BJ (cell line): ENCODE data around the gene UGT1A1. TPM values are rescaled to one million over a fixed set of nuclear protein-coding genes. Genes with fewer than 3 reads are reported as not detected.
"Not testable (repeated sequence)": the region's sequence is repeated elsewhere in the genome, so short reads cannot be mapped to it uniquely, and the experiment has no call there.

ENCODE experiments used
- CTCF ChIA-PET: fragments of 350-600 bp; formaldehyde crosslinking; extraction: SDS; loops from one replicate; lab custom pipeline; 2021; ENCODE audit warnings: antibody characterized with exemption, inconsistent platforms; lab: Yijun Ruan, JAX
- POLR2A ChIA-PET: fragments of 300-600 bp; sonication (Branson Sonifier 250); formaldehyde crosslinking; extraction: SDS; loops from one replicate; lab custom pipeline; 2021; ENCODE audit warnings: antibody characterized with exemption; lab: Charles Lee
- DNase-seq: peaks from one replicate; pipeline ENCODE4 v3.0.0-alpha.2; 2011; ENCODE audit warnings: low read depth
- H3K27me3 ChIP-seq: 2 replicates; pipeline ENCODE4 v1.6.0; 2011; ENCODE audit warnings: low read length; ENCODE audit not compliant: control insufficient read depth, insufficient read depth
- H3K36me3 ChIP-seq: 2 replicates; pipeline ENCODE4 v1.5.1; 2011; ENCODE audit warnings: low read length; ENCODE audit not compliant: control insufficient read depth, insufficient read depth
- H3K4me3 ChIP-seq: 2 replicates; pipeline ENCODE4 v1.5.1; 2011; ENCODE audit warnings: low read depth, mild to moderate bottlenecking, control low read depth, low read length
- CTCF ChIP-seq: IDR thresholded peaks from 2 replicates; pipeline ENCODE4 v1.5.1; 2011; ENCODE audit warnings: low read depth, mild to moderate bottlenecking, control low read depth, inconsistent platforms, low read length, moderate library complexity; ENCODE audit not compliant: insufficient read depth
- polyA plus RNA-seq: library from polyadenylated mRNA; depleted of rRNA; stranded (reverse); fragments of >200 nt; gene quantifications from 2 replicates; pipeline ENCODE4 v1.2.3, GENCODE V29; 2011

Gene UGT1A1
- polyA plus RNA-seq, 1 experiment: not detected

GRCh38 chr2:233718552-233718951 lies 41.5 kb upstream of the UGT1A1 start, which contains the start of gene UGT1A4:
Gene UGT1A4, plus strand, starts transcription at chr2:233718736. Its CDS starts 85 bp downstream, at chr2:233718821.
- POLR2A ChIA-PET: no interaction called here
- no peak within 1 kb of the TSS for H3K4me3 ChIP-seq

GRCh38 chr2:233728723-233729301 lies 31.3 kb upstream of the UGT1A1 start, which contains the start of gene UGT1A3:
Gene UGT1A3, plus strand, starts transcription at chr2:233729042. Its CDS starts 85 bp downstream, at chr2:233729127.
- ChIA-PET CTCF (no interaction called here), POLR2A (interaction anchor here (0.6 kb wide), 1 partner anchor 795 kb away, joined by 10 read pairs; no protein-coding TSS in a partner anchor)
- H3K36me3 ChIP-seq: no peaks in the 10 kb centered on the region
- no peak for TF ChIP-seq CTCF
- no peak within 1 kb of the TSS for H3K4me3 ChIP-seq
- DNase-seq: no peak
- H3K27me3 ChIP-seq: no peaks in the 10 kb centered on the region

More at GRCh38 chr2:233718552-233718951, 41.5 kb upstream of the UGT1A1 start, which contains the start of gene UGT1A4:
- DNase-seq: no peak
- Histone ChIP-seq H3K36me3 (no peaks in the 10 kb centered on the region), H3K27me3 (no peaks in the 10 kb centered on the region)
- CTCF ChIA-PET: interaction anchor here (1.2 kb wide), 1 partner anchor 269 kb away, joined by 4 read pairs; no protein-coding TSS in a partner anchor
- TF ChIP-seq CTCF: no peak

- H3K4me3 ChIP-seq, POLR2A ChIA-PET, CTCF ChIA-PET, DNase-seq, H3K27me3 ChIP-seq, H3K36me3 ChIP-seq: not testable (repeated sequence)
Observed at GRCh38 chr2:233736868-233737653, 23.0 kb upstream of the UGT1A1 start.

GRCh38 chr2:233740870-233741269 lies 19.2 kb upstream of the UGT1A1 start:
- ChIA-PET CTCF (interaction anchor here (1.4 kb wide), 1 partner anchor 15 kb away, joined by 3 read pairs; no protein-coding TSS in a partner anchor), POLR2A (no interaction called here)
- H3K4me3 ChIP-seq: no peak overlapping the region
- no peaks in the 10 kb centered on the region for H3K27me3 ChIP-seq
- DNase-seq: no peak
- no peak for TF ChIP-seq CTCF
- H3K36me3 ChIP-seq: no peaks in the 10 kb centered on the region

- TF ChIP-seq CTCF: no peak
- Histone ChIP-seq H3K36me3 (no peaks in the 10 kb centered on the region), H3K4me3 (no peak overlapping the region), H3K27me3 (no peaks in the 10 kb centered on the region)
- no peak for DNase-seq
- CTCF ChIA-PET: no interaction called here
- POLR2A ChIA-PET: no interaction called here
Observed at GRCh38 chr2:233743464-233744259, 16.4 kb upstream of the UGT1A1 start.
